Fibroblast of pulmonary artery (primary cell): Measurements from ENCODE around the gene PRDM16.

Experiments used
- DNase-seq: peaks from one replicate; pipeline ENCODE4 v3.0.0-alpha.2; 2010; ENCODE audit warnings: low read depth
- H3K4me3 ChIP-seq: replicated peaks from 2 replicates; pipeline ENCODE4 v1.5.1; 2011; ENCODE audit warnings: low read depth, mild to moderate bottlenecking, control low read depth, low read length, moderate library complexity
- CTCF ChIP-seq: IDR thresholded peaks from 2 replicates; pipeline ENCODE4 v1.5.1; 2011; ENCODE audit warnings: mild to moderate bottlenecking, control low read depth, low read length, inconsistent platforms; ENCODE audit errors: missing control alignments

Gene PRDM16

GRCh38 chr1:3187415-3188149 lies 118.6 kb downstream of the PRDM16 start:
- TF ChIP-seq CTCF, result no peak
- no peak for DNase-seq

GRCh38 chr1:3188150-3188971 lies 119.4 kb downstream of the PRDM16 start:
- no peak for DNase-seq
- no peak for TF ChIP-seq CTCF

More at GRCh38 chr1:3187415-3188149, 118.6 kb downstream of the PRDM16 start:
- H3K4me3 ChIP-seq, result no peak overlapping the region

DNA sequence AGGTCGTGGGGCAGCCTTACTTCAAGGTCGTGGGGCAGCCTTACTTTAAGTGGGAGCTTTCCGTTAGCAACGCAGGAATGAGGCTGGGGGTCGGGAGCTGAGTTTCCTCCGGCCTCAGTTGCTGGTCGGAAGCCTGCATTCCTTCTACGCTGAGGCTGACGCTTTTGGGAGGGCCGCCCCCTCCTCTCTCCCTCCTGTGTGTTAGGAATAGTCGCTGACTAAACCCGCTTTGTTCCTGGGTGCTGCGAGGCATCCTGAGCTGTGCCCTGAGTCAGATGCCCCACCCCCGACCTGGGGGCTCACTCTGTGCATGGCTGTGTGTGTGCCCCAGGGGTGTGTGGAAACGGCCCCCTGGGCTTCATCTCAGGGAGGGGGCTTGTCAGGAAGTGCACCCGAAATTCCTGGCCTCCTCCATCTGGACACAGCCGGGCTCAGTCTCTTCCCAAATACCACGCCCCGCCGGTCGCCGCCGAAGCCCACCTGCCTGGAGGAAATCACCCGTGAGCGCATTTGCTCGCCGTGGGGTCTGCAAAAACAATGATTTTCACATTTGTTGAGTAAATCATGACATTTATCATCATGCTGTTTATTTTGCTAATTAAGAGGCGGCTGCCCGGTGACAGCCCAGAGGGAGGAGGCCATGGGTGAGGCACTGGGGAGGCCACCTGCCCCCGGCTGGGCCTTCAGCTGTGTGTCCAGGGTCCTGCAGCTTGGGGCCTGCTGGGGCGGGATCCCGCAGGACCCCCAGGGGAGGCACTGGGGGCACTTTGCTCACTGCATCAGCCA lies 121.4 kb downstream of the PRDM16 start:
- H3K4me3 ChIP-seq, result no peak overlapping the region
- no peak for DNase-seq
- no peak for TF ChIP-seq CTCF

More at GRCh38 chr1:3188150-3188971, 119.4 kb downstream of the PRDM16 start:
- no peak overlapping the region for H3K4me3 ChIP-seq

- TF ChIP-seq CTCF, result no peak
- no peak overlapping the region for H3K4me3 ChIP-seq
- no peak for DNase-seq
Measured at GRCh38 chr1:3192361-3192760, 123.4 kb downstream of the PRDM16 start.

- TF ChIP-seq CTCF, result no peak
- H3K4me3 ChIP-seq, result no peak overlapping the region
- DNase-seq, result no peak
Measured at GRCh38 chr1:3192825-3193224, 123.8 kb downstream of the PRDM16 start.

DNA sequence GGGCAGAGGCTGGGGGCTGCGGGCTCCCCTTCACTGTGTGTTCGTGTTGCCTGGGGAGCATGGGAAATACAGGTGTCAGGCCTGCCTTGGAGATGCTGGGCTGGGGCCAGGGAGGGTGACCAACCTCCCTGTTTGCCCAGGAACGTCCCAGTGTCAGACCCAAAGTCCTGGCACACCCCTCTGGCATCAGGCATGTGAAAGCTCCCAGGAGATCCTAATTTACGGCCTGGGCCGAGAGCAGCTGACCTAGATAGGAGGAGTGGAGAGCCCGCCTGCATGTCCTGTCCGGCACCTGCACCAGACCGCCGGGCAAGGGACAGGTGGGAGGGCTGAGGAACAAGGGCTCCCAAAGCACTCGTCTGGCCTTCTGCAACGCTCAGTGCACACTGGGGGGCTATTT lies 124.8 kb downstream of the PRDM16 start:
- no peak for DNase-seq
- no peak overlapping the region for H3K4me3 ChIP-seq
- TF ChIP-seq CTCF, result no peak
